Adrenal gland (tissue), 12 donors: ENCODE measurements around the gene PMEPA1. TPM values are rescaled to one million over a fixed set of nuclear protein-coding genes. Genes with fewer than 3 reads are reported as not detected.
A peak's percentile ranks its signal among the peaks of the same experiment; 100 is the strongest.

Experiments used
- DNase-seq, 7 donors: peaks; one replicate each; pipeline ENCODE4 v3.0.0-alpha.2; 2019 to 2020
- H3K27ac ChIP-seq, 5 donors: fragments of 200-600 bp; sonication (generic) in 4 of 5; 1 replicate in 3 of 5; 2 replicates in 2 of 5; pipeline versions ENCODE4 v1.5.1 to v1.8.0; 2016 to 2020; ENCODE audit warnings: mild to moderate bottlenecking in 1 of 5
- H3K27me3 ChIP-seq: fragments of 200-600 bp; 2 replicates; pipeline ENCODE4 v1.8.0; 2021
- H3K36me3 ChIP-seq, 2 donors: fragments of 200-600 bp; replicated peaks in 1 of 2; 1 replicate in 1 of 2; 2 replicates in 1 of 2; pipeline versions ENCODE4 v1.5.1 to v1.8.0; 2018 to 2022
- H3K4me1 ChIP-seq, 2 donors: fragments of 200-600 bp; replicated peaks in 1 of 2; 1 replicate in 1 of 2; 2 replicates in 1 of 2; pipeline versions ENCODE4 v1.5.1 to v1.8.0; 2018 to 2021
- H3K4me3 ChIP-seq, 4 donors: fragments of 200-600 bp; sonication (generic) in 3 of 4; one replicate each; pipeline ENCODE4 v1.5.1; 2016 to 2018
- H3K9me3 ChIP-seq, 3 donors: fragments of 200-600 bp; sonication (generic) in 1 of 3; replicated peaks in 1 of 3; 1 replicate in 2 of 3; 2 replicates in 1 of 3; pipeline versions ENCODE4 v1.5.1 to v1.8.0; 2016 to 2021
- POLR2A ChIP-seq, 2 donors: fragments of 450-650 bp; IDR thresholded peaks; one replicate each; pipeline ENCODE4 v1.6.1; 2017; ENCODE audit warnings: antibody characterized with exemption in 2 of 2, mild to moderate bottlenecking in 2 of 2, moderate library complexity in 1 of 2
- WGBS, 4 donors: extraction: QIAGEN DNeasy Blood & Tissue Kit in 2 of 4; methylation state at CpG; one replicate each; pipeline versions ENCODE4 v1.1.5 to v1.1.7; 2013 to 2017; 5-methylcytosine and 5-hydroxymethylcytosine counted together
- intact Hi-C, 2 donors: fragments of 100-400 bp; cut with DNase I; formaldehyde crosslinking; loops; one replicate each; pipeline versions ENCODE4 v1.14.1 to v1.15.0; 2022 to 2023
- polyA plus RNA-seq, 3 donors: library from polyadenylated mRNA; stranded (reverse); fragments of 200-250 nt in 2 of 3; fragments of 350-450 nt in 1 of 3; fragmentation: Illumina TruSeq in 1 of 3; extraction: RNeasy Lipid Tissue Mini Kit (QIAGEN cat#74804) in 1 of 3; gene quantifications; one replicate each; pipeline ENCODE4 v1.2.3, GENCODE V29; 2013 to 2014
- total RNA-seq, 9 donors: library from RNA; depleted of rRNA in 4 of 9; stranded (reverse); fragments of >200 nt in 4 of 9; fragments of 120-200 nt in 1 of 9; fragmentation: NEBNext Ultra II Directional in 1 of 9; extraction: Animal tissue kit (Norgen Biotek cat#: 25700) in 1 of 9; gene quantifications; one replicate each; pipeline versions ENCODE4 v1.1.0 to v1.2.4, GENCODE V29; 2013 to 2023
- TF ChIP-seq, protein P1 (sequence below), 6 experiments: fragments of 450-650 bp in 4 of 6; fragments of 200-600 bp in 2 of 6; sonication (generic) in 1 of 6; IDR thresholded peaks; 1 replicate in 5 of 6; 2 replicates in 1 of 6; pipeline versions ENCODE4 v1.5.1 to v1.8.0; 2016 to 2021; ENCODE audit warnings: antibody characterized with exemption in 6 of 6, mild to moderate bottlenecking in 2 of 6, moderate library complexity in 1 of 6
- donor health status: healthy with polysubstance abuse.
- donor health status: Bipolar disorder and iron deficiency.
- donor health status: DM: yes; HTN: yes; CAD: no.
- donor health status: DM: no; HTN: no; CAD: no.
- donor health status: DM: no; HTN: no; CAD: no.
- donor health status: DM: yes; HTN: yes; CAD: no.

Gene PMEPA1
- total and polyA plus RNA-seq, 12 donors: 1.2 to 36.0 (median 10.0) TPM

DNA sequence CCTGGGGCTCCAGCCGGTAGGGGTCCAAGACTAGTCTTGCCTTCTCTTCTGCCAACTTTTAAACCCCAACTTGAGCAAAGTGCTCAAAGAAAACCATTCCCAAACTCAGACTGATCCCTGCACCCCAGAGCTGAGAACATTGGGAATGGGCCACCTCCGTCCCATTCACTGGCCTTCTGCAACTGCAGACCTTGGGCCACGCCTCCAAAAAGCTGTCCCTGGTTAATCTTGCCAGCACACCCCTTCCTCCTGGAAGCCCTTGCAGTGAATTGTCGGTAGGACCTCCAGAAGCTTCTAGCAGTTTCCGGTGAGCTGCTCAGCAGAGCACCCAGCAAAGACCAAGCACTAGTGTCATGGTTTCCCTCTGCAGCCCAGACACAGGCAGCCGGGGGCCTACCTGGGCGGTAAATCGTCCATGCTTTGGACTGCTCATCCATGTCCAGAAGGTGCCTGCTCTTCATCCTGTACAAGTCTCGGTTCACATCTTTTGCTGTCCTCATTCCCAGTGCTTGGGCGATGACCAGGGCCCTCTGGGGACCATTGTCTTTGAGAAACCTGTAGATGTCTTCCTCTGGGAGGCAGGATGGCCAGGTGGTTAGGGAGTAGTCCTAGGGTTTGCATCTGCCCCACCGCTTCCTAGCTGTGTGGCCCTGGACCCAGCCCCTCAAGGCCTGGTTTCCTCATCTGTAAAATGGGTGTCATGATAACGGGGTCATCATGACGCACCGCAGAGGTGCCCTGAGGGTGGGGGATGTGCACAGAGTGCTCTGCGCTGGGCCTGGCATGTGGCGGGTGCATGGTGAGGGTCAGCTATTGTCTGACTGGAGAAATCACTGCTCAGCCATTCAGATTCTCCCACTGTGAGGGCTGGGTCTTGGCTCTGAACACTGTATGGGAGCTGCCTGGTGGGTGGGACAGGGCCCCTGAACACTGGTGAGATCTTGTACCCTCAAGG is 95.0 kb downstream of the PMEPA1 start:
- Histone ChIP-seq H3K27ac (no peak overlapping the region), H3K9me3 (no peaks in the 10 kb centered on the region), H3K4me3 (no peak overlapping the region), H3K27me3 (no peaks in the 10 kb centered on the region), H3K36me3 (no peaks in the 10 kb centered on the region), H3K4me1 (no peaks in the 10 kb centered on the region)
- intact Hi-C loops: no loop called here
- DNase-seq: peak in 2 of 7 donors; percentile 3 to 33
- WGBS, 4 donors: 75 to 85% (median 84%) methylated on average over 10 to 16 of the region's 16 CpGs
- no peak for TF ChIP-seq POLR2A (IDR thresholded peaks at IDR 0.05)
- TF ChIP-seq, protein P1, sequence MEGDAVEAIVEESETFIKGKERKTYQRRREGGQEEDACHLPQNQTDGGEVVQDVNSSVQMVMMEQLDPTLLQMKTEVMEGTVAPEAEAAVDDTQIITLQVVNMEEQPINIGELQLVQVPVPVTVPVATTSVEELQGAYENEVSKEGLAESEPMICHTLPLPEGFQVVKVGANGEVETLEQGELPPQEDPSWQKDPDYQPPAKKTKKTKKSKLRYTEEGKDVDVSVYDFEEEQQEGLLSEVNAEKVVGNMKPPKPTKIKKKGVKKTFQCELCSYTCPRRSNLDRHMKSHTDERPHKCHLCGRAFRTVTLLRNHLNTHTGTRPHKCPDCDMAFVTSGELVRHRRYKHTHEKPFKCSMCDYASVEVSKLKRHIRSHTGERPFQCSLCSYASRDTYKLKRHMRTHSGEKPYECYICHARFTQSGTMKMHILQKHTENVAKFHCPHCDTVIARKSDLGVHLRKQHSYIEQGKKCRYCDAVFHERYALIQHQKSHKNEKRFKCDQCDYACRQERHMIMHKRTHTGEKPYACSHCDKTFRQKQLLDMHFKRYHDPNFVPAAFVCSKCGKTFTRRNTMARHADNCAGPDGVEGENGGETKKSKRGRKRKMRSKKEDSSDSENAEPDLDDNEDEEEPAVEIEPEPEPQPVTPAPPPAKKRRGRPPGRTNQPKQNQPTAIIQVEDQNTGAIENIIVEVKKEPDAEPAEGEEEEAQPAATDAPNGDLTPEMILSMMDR (IDR thresholded peaks at IDR 0.05): no peak

DNA sequence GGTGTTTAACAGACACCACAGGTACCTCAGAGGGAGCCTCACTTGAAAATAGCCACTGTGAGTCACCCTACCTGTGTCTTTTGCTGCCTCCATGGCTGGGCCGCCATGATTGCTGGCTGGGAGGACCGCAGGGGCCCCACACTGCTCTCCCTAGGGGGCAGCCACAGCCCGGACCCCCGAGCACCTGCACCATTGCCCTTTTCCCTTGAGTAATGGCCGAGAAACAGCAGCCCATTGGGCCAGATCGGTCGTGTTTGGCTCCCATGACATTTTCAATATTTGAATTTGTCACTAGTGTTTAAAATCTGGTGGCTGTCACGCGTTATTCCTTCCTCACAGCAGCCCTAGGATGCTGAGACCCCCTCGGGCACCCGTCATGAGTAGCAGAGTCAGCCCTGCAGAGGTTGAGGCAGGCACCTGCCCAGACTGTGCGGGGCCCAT is 96.3 kb downstream of the PMEPA1 start:
- no peak for DNase-seq
- no peaks in the 10 kb centered on the region for H3K27me3 ChIP-seq
- intact Hi-C loops: no loop called here

DNA sequence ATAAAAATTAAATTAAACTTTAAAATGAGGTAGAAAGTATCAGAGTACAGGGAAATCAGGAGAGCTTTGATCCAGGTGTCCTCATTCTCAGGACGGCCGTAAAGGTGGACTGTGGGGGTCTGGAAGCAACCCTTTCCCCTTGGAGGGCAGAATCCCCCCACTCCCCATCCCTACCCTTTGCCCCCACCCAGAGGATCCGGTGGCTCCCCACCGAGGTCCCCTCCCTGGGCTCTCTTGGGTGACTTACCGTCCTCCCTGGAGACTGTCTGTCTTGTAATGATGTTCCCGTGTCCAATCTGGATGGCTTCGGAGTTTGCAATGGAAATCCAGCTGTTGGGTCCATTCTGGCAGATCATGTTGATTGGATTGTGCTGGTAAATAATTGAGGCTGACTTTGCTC is 96.9 kb downstream of the PMEPA1 start:
- intact Hi-C loops: no loop called here
- 81 to 90% (median 85%) methylated on average over 7 of the region's 7 CpGs for WGBS, 4 donors
- DNase-seq: peak in 1 of 7 donors; percentile 23
- no peak for TF ChIP-seq POLR2A (IDR thresholded peaks at IDR 0.05)
- TF ChIP-seq, protein P1 (IDR thresholded peaks at IDR 0.05): no peak
- H3K4me1 ChIP-seq: no peaks in the 10 kb centered on the region
- H3K36me3 ChIP-seq: no peaks in the 10 kb centered on the region
- H3K4me3 ChIP-seq: no peak overlapping the region
- H3K9me3 ChIP-seq: no peaks in the 10 kb centered on the region
- H3K27ac ChIP-seq: no peak overlapping the region
- H3K27me3 ChIP-seq: no peaks in the 10 kb centered on the region

More for the DNA sequence above, 96.3 kb downstream of the PMEPA1 start:
- Histone ChIP-seq H3K36me3 (no peaks in the 10 kb centered on the region), H3K4me1 (no peaks in the 10 kb centered on the region), H3K27ac (no peak overlapping the region), H3K9me3 (no peaks in the 10 kb centered on the region), H3K4me3 (no peak overlapping the region)
- 71 to 82% (median 74%) methylated on average over 12 of the region's 12 CpGs for WGBS, 4 donors
- TF ChIP-seq, protein P1 (IDR thresholded peaks at IDR 0.05): no peak
- no peak for TF ChIP-seq POLR2A (IDR thresholded peaks at IDR 0.05)

DNA sequence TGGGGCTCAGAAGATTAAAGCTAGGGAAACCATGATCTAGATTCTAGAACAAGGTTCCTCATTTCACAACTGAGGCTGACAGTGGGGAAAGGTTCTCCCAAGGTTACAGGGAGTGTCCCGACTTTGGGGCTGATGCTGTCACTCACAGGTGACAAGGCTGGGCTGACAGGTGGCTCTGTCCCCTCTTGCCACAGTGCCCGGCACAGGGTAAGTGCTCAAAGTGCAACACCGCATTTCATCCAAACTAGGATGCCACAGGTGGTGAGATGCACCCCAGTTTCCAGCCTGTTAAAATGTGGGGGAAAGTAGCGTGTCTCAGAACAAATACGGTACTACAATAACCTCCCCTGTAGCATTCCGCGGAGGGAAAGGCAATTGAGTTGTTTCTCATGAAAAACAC is 97.4 kb downstream of the PMEPA1 start:
- Histone ChIP-seq H3K27me3 (no peaks in the 10 kb centered on the region), H3K27ac (no peak overlapping the region), H3K9me3 (no peaks in the 10 kb centered on the region), H3K4me1 (no peaks in the 10 kb centered on the region), H3K4me3 (no peak overlapping the region), H3K36me3 (no peaks in the 10 kb centered on the region)
- peak in 1 of 7 donors; percentile 14 for DNase-seq
- TF ChIP-seq, protein P1 (IDR thresholded peaks at IDR 0.05): no peak
- no peak for TF ChIP-seq POLR2A (IDR thresholded peaks at IDR 0.05)
- 77 to 82% (median 80%) methylated on average over 7 of the region's 7 CpGs for WGBS, 4 donors
- intact Hi-C loops: no loop called here
